IPS-NIHi11 (cell line): ENCODE data around the gene CPPED1.
"Not testable (repeated sequence)": the region's sequence is repeated elsewhere in the genome, so short reads cannot be mapped to it uniquely, and the experiment has no call there.

Source experiments
- DNase-seq: peaks from one replicate; pipeline ENCODE4 v3.0.0; 2012; ENCODE audit warnings: mixed read lengths, low spot score

The CPPED1 gene

DNA sequence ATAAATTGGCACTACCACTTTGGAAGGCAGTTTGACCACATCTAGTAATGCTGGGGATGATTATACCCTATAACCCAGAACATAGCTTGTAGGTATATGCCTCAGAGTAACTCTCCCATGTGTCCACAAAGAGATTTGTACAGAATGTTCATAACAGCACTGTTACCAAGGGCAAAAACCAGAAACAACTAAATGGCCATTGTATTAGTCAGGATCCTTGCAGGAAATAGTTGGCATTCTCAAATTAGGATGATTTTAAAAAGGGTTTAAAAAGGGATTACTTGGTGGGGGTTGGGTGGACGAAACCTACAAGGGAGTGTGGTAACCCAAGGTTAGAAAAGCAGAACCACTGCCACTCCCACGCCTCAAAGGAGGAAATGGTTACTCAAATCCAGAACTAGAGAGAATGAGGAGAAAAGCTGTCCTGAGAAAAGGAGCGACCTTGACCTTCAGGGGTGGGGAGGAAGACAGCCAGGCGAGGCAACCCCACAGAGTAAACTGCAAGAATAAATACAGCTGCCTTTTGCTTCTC lies 2.1 kb downstream of the CPPED1 start:
- no peak for DNase-seq

DNA sequence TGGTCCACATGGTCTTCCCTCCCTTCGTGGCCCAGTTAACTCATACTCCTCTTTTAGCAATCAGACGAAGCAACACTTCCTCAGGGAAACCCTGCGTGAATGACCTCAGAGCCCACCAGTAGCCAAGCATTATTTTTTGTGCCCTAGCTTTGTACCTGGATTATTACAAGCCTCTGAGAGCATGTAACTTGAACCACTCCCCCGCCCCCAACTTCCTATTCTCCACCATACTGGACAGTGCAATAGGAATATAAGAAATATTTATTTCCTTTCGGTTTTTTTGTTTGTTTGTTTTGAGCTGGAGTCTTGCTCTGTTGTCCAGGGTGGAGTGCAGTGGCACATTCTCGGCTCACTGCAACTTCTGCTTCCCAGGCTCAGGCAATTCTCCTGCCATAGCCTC lies 2.9 kb downstream of the CPPED1 start:
- DNase-seq: no peak

DNA sequence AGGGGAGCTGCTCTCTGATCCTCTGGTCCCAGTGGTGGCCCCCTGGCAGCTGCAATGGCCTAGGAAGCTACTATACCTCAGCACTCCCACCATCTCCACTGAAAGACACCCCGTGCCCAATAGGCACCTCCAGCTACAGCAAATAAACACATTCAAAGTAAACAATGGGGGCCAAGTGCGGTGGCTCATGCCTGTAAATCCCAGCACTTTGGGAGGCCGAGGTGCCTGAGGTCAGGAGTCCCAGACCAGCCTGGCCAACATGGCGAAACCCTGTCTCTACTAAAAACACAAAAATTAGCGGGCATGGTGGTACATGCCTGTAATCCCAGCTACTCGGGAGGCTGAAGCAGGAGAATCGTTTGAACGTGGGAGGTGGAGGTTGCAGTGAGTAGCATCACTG lies 3.7 kb downstream of the CPPED1 start:
- not testable (repeated sequence) for DNase-seq

DNA sequence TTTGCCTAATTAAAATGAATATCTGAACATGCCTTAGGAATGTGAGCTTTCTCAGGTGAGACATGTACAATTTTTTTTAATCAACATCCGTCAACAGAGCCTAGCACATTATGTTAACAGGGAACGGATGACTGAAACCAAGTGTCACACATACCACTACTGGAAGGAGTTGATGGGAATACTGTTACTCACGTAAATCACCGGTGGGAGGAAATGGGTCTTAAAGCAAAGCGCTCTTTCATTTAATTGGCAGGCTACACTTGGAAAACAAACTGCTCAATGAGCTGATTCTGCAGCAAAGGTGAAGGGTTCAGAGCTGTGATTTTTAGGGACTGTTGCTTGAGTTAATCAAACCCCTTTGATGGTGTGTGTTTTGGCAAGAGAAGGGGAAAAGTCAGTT lies 4.8 kb downstream of the CPPED1 start:
- DNase-seq: no peak

DNA sequence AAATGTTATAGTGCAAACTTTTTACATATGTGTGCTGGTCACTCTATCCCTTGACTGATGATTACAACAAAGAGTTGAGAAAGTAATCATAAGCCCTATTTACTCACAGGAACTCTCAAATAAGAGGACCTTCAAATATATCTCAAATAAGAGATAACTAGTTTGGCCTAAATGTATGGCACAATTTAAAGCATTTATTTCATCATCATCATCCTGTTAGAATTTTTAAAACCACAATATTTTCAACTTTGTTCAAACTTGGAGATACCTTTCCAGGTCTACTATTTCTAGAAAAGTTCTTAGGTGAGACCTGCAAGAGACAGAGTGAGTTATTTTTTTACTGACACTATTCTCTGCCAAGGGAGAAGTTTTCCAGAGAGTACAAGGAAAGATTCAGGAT lies 5.5 kb downstream of the CPPED1 start:
- DNase-seq: no peak

DNA sequence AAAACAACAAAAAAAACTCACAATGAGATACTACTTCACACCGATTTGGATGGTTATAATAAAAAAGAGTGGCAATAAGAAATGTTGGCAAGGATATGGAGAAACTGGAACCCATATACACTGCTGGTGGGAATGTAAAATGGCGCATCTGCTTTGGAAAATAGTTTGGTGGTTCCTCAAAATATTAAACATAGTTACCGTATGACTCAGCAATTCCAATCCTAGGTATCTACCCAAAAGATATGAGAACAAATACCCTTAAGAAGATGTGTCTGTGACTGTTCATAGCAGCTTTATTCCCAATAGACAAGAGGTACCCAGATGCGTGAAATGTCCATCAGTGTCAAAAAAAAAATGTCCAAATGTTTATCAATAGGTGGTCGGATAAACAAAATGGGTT lies 7.2 kb downstream of the CPPED1 start:
- no peak for DNase-seq

DNA sequence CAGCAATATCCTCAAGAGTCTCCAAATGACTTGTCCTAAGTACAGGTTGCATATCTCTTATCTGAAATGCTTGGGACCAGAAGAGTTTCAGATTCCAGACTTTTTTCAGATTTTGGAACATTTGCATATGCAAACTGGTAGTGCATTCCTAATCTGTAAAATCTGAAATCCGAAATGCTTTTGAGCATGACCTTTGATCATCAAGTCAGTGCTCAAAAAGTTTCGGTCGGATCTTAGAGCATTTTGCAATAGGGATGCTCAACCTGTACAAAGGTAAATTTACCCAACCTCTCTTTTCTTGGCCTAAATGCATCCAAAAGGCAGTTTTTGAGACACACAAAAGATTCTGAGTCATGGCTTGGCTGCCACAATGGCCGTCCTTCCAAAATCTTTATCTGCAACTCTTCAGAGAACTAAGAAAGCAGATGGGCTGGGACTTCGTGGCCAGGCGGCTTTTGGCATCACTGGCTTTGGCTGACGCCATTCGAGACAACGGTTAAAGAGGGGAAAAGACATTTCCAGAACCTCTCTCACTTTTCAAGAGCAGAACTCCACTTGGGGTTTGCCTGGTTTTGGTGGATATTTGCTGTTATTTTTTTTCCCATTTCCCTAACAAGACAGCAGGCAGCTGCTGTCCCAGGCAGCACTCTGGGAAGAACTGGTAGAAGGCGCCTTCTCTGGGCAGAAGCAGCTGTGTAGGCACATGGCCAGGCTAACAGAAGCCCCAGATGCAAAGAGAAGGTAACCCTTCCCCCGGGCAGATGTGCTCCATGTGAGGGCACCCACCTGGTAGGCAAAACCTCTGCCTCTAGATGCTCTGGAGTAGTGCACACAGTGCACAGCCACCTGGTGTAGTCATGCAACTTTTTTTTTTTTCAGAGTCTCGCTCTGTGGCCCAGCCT lies 8.9 kb downstream of the CPPED1 start:
- DNase-seq: no peak

DNA sequence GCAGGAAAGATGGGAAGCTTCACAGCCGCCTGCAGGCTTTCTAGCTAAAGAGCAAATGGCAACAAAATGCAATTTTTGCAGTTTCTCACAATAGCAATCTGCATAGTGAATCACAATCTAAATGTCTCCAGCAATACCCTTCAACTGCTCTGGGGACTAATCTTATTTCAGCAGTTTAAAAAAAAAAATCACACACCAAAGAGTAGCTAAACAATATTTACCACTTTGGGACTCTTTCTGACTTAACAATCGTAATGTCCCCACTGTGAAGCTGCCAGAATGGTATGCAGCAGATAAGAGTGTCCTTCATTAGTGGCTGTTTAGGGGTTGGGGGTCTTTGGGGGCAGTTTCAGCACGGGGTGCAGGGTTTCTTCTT lies 9.8 kb downstream of the CPPED1 start:
- DNase-seq: no peak

DNA sequence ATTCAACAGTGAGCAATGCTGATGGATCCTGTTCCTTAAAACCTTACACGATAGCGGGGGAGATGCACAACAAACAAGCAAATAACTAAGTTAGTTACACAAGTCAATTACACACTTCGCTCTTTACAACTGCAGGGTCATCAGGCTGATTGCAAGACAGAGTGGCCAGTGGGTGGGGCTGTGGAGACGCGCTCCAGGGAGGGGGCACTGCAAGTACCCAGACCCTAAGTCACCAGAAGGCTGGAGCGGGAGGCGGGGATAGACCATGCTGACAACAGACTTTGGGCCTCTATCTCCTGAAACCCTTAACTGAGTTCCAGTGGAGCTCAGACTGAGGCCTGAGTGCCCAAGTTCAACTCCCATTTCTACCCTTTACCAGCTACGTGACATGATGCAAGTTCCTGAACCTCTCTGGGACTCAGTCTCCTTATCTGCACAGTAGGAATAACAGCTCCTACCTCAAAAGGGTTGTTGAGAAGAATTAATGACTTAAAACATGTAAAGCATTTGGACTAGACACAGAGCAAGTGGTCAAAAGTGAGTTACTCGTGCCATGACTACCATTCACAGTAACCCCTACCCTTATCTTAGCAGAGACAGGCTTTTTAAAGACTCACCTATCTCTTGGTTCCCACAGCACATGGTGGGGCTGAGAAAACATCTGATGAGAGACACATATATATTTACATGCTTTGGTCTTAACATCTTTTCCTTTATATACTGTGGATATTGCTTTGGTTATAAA lies 10.4 kb downstream of the CPPED1 start:
- DNase-seq: peak; percentile 58

DNA sequence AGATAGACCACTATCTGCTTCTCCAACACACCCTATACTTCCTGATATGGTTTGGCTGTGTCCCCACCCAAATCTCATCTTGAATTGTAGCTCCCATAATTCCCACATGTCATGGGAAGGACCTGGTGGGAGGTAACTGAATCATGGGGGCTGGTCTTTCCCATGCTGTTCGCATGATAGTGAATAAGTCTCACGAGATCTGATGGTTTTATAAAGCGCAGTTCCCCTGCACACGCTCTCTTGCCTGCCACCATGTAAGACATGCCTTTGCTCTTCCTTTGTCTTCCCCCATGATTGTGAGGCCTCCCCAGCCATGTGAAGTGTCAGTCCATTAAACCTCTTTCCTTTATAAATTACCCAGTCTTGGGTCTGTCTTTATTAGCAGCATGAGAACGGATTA lies 11.2 kb downstream of the CPPED1 start:
- not testable (repeated sequence) for DNase-seq

DNA sequence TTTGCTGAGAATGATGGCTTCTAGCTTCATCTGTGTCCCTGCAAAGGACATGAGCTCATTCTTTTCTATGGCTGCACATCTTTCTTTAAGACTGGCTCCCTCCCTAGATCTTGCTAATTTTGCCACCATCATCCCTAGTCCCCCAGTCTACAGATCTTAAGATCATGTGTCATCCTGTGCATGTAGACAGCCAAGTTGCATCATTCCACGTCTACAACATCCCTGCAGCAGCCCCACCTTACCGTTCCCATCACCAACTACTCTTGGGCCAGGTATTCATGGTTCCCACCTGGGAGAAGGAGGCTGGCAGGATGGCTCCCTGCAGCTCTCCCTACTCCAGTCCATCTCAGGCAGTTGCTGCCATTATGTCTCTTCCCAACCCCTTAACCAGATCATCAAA lies 12.3 kb downstream of the CPPED1 start:
- no peak for DNase-seq

DNA sequence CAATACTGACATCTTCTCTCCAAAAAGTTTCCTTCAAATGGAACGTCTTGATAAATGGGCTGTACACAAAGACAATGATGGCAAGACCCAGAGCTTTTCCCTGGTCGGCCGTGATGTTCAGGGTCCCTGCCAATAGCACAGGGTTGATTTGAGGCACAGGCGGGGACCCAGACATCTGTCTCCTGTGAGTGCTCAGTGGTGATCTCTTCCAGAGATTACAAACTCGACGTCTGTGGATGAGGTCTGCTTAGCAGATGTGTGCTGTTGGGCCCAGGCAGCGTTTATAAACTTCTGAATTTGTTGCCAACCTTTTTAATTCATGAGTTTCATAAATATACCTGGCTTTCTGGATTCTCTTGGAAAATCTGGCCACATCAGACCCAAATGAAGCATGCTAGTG lies 14.9 kb downstream of the CPPED1 start:
- no peak for DNase-seq

DNA sequence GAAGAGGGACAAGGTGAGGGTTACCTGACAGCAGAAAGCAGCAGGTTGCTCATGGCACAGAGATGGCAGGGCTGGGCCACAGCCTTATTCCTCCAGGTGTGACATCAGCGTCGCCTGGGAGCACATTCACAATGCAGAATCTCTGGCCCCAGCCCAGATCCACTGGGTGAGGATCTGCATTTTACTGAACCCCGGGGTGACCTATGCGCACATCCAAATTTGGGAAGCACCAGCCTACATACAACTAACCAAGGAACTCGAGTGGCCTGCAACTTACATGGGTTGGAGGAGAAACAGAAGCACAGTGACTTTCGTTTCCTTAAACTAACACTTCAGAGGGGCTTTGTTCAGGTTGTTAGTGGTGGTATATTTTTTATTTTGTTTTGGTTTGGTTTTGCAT lies 17.6 kb downstream of the CPPED1 start:
- no peak for DNase-seq

DNA sequence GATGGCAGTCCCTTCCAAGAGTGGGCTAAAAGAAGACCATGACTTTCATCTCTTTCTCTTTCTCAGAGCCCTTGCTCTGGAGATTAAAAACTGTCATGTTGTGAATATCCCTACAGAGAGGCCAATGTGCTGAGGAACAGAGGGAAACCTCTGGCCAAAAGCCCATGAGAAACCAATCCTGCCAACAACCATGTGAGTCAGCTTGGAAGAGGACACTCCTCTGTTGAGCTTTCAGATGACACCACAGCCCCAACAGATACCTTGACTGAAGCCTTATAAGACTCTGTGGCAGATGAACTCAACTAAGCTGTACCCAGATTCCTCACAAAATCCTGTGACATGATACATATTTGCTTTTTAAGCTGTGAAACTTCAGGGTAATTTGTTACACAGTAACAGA lies 19.6 kb downstream of the CPPED1 start:
- DNase-seq: no peak

DNA sequence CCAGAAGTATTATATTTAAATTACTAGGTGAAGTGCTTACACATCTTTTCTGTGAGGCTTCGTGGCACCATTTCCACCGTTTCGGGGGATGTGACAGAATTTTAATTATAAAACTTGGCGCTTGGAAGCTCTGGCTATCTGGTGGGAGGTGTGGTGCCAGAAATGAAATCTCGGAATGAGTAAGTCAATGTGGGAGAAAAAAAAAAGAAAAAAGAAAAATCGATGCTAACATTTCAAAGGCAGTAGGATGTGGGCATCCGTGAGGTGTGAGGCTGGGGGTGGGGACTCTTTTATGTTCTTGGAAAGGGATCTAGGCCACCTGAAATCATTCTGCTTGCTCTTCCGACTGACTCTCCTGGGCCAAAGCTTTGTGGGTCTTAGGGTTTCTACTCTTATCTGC lies 21.9 kb downstream of the CPPED1 start:
- DNase-seq: no peak

DNA sequence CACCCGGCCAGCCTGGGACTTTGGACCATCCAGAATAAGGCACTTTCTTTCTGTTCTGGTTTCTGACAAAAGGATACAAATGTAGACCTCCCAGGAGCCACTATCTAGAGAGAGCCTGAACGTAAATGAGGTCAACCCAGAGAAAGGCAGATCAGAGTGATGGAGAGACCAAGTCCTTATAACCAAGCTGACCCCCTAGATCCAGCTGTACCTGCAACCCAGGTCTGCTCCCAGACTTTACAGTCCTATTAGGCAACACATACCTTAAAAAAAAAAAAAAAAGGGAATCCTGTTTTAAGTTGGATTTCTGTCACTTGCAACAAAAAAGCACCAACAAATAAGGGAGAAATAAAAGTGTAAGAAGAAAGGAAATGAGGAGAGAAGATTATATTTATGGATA lies 23.2 kb downstream of the CPPED1 start:
- no peak for DNase-seq

DNA sequence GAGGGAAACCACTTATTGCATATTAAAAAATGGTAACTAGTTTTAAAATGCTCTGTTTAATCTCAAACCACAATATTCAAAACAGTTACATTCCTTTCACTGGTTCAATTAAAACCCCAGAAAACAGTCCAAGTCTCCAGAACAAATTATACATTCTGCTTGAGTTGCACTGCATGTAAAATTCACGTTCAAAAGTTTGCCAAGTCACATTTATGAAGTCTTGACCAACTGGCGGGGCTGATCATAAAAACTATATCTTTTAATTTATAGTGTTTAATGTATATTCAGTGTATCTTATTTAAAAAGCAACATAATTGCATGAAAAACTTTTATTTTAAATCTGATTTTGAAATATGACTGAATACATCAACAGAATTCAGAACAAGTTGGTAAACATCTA lies 25.0 kb downstream of the CPPED1 start:
- no peak for DNase-seq

DNA sequence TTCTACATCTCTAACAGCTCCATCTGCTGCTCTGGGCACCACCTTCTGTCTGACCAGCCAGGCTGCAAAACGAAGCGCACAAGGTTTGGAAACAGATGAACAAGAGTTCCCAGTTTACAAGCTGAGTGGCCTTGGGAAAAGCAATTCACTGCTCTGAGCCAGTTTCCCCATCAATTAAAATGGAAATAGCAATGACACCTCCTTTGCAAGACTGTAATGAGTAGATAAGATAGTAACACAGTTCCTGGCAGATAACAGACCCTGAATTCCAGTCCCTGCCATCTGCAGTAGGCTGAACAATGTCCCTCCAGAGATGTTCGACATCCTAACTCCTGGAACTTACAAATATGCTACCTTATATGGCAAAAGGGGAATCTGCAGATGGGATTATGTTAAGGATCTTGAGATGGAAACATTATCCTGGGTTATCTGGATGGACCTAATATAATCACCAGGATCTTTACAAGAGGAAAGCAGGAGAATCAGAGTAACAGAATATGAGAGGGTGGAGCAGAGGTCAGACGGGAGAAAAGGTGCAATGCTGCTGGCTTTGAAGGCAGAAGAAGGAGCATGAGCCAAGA lies 27.9 kb downstream of the CPPED1 start:
- no peak for DNase-seq

DNA sequence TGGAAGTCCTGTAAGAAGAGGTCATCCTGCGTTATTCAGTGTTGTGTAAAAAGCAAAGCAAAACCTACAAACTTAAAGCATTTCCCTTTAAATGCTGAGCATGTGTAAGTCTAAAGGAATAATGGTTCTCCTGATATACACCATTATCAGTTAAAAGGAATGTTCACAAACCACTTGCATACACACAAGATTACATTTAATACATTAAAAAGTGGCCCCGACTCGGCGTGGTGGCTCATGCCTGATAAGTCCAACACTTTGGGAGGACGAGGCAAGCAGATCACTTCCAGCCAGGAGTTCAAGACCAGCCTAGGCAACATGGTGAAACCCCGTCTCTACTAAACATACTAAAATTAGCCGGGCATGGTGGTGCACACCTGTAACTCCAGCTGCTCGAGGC lies 30.5 kb downstream of the CPPED1 start:
- DNase-seq: no peak

DNA sequence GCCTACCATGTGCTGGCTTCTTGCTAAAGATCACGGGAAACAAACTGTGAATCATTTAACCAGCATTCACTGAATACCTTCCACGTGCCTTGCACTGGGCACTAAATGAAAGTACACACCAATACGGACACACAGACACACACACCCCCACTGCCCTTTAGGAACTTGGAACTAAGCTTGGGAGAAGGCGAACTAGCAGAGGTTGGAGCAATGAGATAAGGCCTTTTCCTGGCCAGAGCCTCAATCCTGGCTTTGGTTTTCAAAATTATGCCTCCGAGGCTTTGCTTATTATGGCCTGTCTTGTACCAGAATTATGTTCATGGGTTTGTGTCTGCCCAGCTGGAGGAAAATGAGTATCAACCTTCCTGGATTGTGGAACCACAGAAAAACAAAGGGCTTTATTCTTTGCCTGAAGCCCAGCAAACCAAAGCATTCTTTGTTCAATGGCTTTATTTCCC lies 32.3 kb downstream of the CPPED1 start:
- no peak for DNase-seq

DNA sequence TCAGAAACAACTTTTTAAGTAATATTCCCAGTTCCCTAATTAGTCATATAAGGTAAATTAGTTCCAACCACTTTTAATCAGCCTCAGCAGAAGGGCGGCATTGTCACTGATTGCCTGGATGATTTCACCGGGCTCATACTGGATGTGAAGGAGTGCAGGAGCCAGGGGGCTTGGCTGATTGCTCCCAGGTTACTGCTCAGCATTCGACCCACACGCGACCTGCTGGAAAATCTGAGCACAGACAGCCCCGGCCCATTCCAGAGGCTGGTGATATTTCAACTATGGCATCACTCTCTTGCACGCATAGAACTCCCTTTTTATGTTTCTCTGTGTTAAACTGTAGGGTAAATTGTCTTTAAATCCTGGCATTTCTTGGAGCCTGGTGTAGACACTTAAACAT lies 34.2 kb downstream of the CPPED1 start:
- DNase-seq: no peak

DNA sequence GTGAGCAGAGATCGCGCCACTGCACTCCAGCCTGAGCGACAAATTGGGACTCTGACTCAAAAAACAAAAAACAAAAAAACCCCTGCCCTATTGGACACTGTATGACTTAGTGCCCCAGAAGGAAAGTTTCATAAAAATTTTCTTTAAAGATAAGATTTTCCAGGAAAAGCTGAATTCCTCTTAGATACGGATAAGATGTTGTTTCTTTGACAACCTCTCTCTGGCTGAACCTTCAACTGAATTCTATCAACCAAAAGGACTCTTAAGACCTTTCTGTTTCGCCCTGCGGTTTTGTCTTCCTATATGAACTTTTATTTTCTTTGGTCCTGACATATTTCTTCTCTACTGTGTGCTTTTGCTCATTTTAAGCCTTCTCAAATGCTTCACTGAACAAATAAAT lies 35.8 kb downstream of the CPPED1 start:
- DNase-seq: no peak

DNA sequence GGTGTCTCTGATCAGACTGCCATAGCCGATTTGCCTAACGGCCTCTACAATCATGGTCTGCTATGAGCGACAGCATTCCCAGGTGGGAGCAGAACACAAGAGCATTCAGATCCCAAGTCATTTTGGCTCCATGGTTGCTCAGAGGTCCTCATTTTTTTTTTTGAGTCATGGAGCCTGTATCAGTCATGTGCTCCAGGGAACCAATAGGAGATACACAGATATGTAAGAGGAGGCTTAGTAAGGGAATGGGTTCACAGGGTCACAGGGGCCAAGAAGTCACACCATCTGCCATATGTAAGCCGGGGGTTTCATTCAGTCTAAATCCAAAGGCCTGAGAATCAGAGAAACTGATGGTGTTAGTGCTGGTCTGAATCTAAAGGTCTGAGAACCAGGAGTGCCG lies 36.8 kb downstream of the CPPED1 start:
- DNase-seq: no peak
